GM11168 (cell line): ENCODE data around the gene BMP8B.

Experiments
- in situ Hi-C: fragments of 300-500 bp; cut with MboI; formaldehyde crosslinking; loops from one replicate; pipeline ENCODE4 v1.12.0; 2022; ENCODE audit warnings: low sequenced_read_pairs; ENCODE audit not compliant: unreplicated experiment

The BMP8B gene

DNA sequence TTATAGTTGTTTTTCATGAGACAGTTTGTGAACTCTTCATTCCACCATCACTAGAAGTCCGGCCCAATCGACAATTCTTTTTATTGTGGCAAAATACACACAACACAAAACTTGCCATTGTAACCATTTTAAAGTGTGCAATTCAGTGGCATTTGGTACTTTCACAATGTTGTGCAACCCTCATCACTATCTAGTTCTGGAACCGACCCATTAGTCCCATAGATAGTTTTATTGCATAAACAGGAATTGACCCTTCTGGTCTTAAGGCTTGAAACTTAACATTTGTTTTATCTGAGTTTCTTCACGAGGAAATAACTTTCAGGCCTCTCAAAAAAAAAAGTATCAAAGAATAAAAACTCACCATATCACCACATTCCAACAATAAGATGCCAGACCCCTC is 58.8 kb downstream of the BMP8B start:
- in situ Hi-C loops, result loop anchor here (10.0 kb wide), 1 partner anchor 65 kb away; no protein-coding TSS in a partner anchor

DNA sequence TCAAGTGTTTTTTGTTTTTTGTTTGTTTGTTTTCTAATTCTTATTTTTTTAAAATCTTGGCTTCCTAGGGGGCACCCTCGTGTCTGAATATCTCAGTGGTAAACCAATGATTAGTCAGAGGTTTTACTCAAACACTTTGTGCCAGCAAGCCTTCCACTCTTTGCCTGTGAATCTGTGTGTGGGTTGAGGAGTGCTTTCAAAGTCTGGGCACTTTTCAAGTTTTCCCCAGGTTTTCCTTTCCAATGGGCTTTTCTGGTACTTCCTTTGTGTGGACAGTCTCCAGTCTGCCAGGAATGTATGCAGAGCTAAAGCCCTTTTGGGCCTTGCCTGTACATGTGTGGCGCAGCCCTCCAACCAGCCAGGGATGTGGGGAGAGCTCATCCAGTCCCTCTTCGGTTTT is 59.6 kb downstream of the BMP8B start:
- in situ Hi-C loops, result loop anchor here (10.0 kb wide), 1 partner anchor 64 kb away; no protein-coding TSS in a partner anchor

DNA sequence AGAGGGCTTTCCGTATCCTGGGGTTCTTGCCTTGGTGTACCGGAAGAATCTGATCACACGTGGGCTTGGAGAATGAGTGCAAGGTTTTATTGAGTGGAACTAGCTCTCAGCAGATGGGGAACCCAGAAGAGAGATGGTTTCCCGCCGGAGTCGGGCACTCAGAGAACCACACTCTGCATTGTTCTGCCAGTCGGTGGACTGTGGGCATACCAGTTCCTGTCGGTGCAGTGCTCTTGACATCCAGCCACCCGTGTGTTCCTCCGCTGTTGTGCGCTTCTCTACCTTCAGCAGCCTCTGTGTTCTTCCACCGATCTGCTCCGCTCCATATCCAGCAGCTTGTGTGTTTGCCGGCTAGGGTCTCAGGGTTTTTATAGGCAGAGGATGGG is 60.7 kb downstream of the BMP8B start:
- in situ Hi-C loops, result loop anchor here (10.0 kb wide), 1 partner anchor 63 kb away; no protein-coding TSS in a partner anchor

DNA sequence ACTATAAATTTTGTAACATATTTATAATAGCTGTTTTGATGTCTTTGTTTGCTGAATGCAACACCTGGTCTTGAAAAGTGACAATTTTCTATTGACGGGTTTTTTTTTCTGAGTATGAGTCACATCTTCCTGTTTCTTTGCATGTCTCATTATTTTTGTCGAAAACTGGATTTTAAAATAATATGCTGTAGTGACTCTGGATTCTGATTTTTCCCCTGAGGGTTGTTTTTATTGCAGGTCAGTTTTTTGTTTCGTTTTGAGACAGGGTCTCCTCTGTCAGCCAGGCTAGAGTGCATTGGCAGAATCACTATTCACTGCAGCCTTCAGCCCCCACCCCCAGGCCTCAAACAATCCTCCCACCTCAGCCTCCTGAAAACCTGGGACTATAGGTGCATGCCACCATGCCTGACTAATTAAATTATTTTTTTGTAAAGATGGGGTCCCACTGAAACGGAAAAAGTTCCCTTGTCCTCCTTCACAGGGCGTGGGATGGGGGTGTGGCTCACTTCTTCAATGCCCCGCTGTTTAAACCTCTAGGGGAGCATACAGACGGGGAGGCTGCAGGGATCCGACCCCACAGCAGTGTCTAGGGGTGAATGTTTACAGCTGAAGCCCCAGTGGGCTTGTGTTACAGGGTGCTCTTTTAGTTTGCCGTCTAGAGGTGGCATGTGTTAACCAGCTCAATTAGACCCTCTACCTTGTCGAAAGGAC is 61.3 kb downstream of the BMP8B start:
- in situ Hi-C loops, result loop anchor here (10.0 kb wide), 1 partner anchor 63 kb away; no protein-coding TSS in a partner anchor

DNA sequence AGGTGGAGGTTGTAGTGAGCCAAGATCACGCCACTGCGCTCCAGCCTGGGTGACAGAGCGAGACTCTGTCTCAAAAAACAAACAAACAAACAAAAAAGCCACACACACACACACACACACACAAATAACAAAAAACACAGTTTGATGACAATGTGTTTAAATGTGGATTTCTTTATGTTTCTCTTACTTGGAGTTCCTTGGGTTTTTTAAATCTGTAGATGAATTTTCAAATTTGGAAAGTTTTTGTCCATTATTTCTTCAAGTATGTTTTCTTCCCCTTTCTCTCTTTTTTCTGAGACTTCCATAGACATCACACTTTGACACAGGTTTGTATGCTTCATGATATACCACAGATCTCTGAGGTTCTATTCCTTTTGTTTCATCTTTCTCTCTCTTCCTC is 62.1 kb downstream of the BMP8B start:
- in situ Hi-C loops, result loop anchor here (10.0 kb wide), 1 partner anchor 62 kb away; no protein-coding TSS in a partner anchor

DNA sequence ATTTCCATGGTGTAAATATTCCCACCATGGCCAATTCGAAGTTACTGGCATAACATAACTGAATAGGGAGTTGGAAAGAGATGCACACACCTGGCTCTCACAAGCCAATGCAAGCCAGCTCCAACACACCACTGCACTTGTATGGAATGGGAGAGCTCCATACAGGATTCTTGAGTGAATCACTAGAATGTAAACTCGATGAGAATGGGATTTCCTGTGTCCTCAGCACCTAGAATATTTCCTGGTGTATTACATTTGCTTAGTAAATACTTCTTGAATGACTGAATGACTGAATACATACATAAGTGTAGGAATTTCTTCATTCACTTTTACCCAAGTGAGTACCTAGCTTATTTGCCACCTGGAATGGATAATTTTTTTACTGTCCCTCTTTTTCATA is 66.2 kb downstream of the BMP8B start:
- in situ Hi-C loops, result loop anchor here (10.0 kb wide), 1 partner anchor 58 kb away; no protein-coding TSS in a partner anchor

DNA sequence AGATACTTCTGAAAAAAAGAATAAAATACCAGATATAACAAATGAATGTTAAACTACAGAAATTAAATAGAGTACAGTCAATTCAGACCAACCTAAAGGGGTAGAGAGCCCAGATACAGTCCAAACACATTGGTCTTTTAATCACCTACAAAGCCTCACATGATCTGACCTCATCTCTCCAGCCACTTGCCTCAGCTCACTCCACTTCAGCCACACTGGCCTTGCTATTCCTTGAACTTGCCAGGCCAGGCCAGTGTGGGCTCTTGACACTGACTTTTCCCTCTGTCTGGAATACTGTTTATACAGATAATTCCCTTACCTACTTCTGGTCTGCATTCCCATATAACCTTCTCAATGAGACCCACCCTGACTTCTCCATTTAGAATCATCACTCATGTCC is 67.0 kb downstream of the BMP8B start:
- in situ Hi-C loops, result loop anchor here (10.0 kb wide), 1 partner anchor 57 kb away; no protein-coding TSS in a partner anchor

DNA sequence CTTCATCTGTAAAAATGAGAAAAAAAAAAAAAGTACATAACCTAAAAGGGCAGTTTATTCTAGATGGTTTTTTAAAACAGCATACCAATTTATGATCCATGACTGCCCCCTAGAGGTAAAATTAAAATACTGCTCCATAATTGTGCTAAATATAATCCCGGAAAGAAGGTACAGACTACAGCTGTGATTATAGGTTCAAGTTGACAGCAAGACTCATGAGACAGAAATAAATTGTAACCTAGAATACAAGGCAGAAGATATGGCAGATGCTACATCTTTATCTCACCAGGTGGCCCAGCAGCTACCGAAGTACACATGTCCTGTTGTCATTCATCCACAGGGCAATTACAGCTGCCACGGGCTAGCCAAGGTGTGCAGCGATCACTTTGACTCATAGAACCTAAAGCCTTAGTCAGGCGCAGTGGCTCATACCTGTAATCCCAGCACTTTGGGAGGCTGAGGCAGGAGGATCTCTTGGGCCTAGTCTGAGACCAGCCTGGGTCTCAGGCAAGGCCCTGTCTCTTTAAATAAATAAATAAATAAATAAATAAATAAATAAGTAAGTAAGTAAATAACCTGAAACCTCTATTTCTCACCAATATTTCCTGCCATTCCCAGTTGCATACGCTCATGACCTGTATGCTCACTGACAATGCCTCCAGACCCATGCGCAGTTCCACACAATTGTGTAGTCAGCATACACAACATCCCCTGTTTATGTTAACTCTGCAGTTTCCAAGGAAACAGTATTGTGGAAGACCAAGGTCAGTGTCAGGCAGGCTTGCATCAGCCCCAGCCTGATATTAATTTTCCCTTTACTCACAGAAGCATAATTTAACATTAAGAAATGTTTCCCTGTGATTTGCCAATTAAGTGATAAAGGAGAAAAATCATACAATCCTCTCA is 68.3 kb downstream of the BMP8B start:
- in situ Hi-C loops, result loop anchor here (10.0 kb wide), 1 partner anchor 56 kb away; no protein-coding TSS in a partner anchor

DNA sequence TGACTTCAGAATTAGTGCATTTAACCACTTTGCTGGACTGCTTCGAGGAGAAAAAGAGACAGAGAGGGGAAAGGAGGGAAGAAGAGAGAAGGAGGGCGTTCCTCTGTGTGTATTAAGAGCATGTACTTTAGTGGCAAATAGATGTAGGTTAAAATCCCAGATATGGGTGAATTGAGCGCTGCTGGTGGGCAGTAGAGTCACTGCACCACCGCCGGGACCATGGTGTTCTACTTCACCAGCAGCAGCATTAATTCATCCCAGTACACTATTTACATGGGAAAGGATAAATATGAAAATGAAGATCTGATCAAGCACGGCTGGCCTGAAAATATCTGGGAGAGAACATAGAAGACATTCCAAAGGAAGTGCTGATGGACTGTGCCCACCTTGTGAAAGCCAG is 70.9 kb downstream of the BMP8B start:
- in situ Hi-C loops, result no loop called here

DNA sequence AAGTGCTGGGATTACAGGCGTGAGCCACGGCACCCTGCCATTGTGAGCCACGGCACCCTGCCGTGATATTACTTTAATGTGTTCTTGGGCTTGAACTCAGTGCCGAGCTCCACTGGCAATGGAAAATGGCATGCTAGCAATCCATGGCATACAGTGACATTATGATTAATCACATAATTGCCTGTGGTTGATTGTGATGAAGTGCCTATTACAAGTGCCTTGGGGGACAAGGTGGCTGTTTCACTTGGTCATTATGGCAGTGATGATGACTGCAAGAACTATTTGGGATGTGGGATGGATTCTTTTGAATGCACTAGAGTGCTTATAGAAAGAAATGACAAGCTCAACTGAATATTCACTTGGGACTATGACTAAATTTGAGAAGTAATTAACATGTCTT is 75.1 kb downstream of the BMP8B start:
- in situ Hi-C loops, result no loop called here

DNA sequence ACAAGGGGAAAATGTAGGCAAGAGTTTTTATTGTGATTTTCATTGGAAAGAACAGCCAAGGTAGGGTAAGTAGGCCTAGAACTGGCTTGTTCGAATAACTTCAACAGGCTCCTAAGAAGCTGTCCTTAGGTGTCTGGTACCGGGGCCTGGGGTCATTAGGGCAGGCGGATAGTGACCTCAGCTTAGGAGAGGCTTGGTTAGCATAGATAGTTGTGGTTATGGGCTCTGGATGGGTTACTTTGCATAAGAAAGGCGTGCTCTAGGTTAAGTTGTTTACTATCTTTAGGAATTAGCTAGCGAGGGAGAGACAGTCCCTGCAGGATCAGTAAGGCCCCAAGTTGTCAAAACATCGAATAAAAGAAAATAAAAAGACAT is 76.7 kb downstream of the BMP8B start:
- in situ Hi-C loops, result no loop called here

DNA sequence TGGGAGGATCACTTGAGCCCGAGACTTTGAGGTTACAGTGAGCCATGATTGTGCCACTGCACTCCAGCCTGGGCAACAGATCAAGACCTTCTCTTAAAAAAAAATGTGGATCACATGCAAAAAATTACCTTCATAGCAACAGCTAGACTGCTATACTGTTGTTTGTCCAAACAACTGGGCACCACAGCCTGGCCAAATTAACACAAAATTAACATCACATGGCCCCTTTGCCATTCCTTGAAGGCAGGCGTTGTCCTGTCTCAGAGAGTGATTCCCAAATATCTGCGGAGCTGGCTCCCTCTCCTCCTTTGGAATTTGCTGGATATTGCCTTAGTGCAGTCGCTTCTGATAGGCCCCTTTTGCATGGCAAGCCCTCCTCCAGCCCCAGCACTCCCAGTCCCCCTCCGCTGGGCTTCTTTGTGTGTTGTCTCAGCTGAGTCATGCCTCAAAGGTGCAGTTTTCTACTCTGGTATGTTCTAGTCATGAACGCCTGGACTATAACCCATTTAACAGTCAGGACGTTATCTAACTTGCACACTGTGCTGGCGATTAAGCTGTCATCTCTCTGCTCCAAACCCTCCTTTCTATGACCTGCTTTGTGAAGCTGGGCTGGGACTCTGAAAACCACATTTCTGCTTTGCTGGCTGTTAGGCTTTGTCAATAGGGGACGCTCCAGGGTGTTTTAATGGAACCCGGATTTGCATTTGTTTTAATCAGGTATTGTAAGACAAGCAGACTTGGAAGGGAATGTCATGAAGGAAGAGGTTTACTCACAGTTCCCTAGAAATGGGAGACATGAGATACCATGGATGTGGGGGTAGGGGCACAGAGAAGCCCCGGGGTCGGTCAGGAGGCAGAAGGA is 77.3 kb downstream of the BMP8B start:
- in situ Hi-C loops, result no loop called here

DNA sequence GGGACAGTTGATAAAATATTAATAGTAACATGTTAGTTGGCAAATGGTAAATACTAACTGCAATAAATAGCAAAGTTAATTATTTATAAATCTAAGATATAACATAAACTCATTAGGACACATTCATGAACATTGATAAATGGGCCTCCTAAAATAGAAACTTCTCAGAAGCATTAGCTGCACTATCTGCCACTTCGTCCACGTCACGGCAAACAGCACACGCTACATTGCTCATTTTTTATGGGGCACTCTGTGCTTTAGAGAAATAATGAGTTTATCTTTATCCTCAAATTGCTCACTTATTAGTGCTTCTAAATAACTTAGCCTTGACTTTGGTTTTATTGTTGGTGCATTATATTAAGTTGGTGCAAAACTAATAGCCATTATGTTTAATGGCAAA is 81.2 kb downstream of the BMP8B start:
- in situ Hi-C loops, result no loop called here
